ENCODE data around the gene MYRFL.

The MYRFL gene

GRCh38 chr12:69935651-69936100, 110.6 kb downstream of the MYRFL start:
- no peak for DNase-seq

DNA sequence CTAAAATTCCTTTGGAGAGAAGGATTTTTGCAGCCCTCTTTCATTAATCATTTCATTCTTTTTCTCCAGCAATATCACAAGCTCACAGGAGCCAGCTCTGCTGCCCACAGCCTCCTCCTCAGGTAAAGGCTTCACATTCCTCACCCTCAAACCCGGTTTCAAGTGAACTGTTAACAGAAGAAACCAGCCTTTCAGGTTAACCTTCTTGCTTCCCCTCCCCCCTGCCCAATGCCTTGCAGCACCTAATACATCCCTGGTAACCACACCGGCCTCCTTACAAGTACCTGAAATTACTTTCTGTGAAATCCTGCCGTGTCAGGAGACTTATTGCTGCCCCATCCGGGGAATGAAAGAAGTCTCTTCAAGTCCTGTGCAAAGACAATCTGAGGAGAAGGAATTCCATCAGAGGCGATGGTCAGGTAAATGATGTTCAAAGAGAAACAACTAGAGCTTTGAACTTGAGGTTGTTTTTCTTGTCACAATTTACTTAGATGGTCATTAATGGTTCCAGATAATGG, 111.2 kb downstream of the MYRFL start:
- no peak for DNase-seq

GRCh38 chr12:69936766-69937165, 111.7 kb downstream of the MYRFL start:
- DNase-seq = no peak

- no peak for DNase-seq
These were observed 122.1 kb downstream of the MYRFL start for GRCh38 chr12:69947123-69947522.

DNA sequence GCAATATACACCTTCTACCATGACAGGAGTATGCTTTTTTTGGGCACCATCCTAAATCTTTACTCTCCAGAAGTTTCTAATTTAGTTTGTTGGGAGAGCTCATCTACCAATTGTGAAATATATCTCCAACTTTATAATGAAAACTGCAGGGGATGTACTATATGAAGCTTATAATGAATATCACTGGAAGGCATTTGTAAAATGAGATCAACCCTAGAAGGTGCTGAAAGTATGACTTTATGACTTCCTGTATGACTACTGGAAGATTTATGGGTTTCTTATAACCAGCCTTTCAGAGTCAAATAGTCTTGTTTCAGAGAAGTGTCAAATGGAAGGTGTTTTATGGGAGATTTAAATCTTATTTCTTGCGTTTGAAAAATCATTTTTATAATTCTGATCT, 122.9 kb downstream of the MYRFL start:
- no peak for DNase-seq

DNA sequence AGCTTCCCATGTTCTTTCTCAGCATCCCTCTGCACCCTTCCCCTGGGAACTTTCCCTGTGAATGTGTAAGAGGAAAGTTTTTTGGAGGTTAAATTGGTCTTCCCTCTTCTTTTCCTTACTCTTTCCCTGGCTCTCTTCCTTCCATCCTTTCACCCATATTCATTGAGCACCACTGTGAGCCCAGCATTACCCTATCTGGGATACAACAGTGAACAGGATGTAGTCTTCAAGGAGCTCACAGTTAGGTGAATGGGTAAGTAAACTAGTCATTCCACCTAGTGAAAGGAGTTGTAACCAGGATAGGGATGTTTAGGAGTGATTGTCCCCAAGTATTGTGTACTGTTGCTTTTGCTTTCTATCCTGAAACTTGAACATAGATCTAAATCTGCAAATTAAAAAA, 123.8 kb downstream of the MYRFL start:
- no peak for DNase-seq

DNA sequence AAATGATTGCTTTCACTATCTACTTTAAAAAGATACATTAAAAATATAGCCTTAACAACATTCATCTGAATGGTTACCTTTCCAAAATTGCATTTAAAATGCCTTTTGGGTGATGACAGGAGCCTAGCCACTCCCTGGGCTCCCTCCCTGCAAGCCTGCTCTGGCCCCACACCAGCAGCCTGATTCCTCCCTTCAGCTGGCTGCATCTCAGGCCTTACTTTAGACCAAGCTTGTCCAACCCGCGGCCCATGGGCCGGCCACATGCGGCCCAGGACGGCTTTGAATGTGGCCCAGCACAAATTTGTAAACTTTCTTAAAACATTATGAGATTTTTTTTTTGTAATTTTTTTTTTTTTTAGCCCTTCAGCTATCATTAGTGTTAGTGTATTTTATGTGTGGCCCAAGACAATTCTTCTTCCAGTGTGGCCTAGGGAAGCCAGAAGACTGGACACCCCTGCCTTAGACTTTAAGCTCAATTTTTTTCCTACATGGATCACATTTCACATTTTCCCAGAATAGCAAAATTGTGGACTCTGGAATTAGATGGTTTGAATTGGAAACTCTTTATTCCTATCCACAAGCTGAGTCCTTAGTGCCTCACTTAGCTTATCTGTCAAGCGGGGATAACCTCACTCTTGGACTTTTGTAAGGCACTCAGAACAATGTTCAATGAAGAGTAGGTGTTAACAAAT, 124.4 kb downstream of the MYRFL start:
- no peak for DNase-seq

DNA sequence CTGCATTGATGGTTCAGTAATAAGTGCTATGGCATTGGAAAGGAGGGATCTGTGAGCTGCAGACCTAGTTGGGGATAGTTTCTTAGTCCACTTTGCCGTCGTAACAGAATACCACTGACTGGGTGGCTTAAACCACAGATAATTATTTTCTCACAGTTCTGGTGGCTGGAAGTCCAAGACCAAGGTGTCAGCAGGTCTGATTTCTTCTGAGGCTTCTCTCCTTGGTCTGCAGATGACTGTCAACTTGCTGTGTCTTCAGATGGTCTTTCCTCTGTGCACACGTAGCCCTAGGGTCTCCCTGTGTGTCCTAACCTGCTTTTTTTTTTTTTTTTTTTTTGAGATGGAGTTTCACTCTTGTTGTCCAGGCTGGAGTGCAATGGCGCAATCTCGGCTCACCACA, 126.1 kb downstream of the MYRFL start:
- DNase-seq = no peak

DNA sequence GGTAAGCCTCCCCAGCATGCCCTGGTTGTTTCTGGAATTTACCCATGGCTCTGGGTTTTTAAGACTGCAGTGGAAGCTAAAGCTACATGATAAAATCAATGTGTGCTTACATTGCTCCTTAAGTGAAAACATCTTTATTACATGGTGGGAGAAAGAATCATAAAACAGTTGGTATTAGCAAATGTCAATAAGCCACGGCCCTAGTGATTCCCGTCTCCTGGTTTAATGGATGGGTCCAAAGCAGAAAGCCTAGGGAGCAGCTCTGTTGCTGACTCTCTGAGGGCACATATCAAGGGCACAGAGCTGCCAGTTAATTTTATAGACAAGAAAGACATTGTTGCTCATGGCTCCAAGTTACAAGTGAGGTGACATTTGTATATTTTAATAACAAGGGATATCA, 127.9 kb downstream of the MYRFL start:
- DNase-seq = no peak

GRCh38 chr12:69961246-69961645, 136.2 kb downstream of the MYRFL start:
- DNase-seq = no peak

DNA sequence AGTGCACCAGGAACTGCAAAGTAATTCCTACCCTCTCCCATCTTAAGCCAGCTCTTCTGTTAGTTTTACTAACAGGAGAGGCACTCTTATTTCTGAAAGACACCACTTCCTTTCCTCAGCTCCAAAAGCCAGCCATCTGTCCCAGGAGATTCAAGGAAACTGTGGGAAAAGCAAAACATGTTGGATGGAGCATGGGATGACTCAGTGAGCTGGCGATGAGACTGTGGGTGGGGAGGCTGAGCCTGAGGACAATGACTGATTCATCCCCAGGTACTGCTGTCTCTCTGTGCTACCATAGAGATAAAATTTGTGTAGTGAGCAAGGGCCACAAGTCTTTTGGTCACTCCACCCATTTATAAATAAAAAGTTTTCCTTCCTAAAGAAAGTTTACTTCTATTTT, 141.4 kb downstream of the MYRFL start:
- no peak for DNase-seq

- no peak for DNase-seq
These were observed 141.8 kb downstream of the MYRFL start for GRCh38 chr12:69966839-69967238.

DNA sequence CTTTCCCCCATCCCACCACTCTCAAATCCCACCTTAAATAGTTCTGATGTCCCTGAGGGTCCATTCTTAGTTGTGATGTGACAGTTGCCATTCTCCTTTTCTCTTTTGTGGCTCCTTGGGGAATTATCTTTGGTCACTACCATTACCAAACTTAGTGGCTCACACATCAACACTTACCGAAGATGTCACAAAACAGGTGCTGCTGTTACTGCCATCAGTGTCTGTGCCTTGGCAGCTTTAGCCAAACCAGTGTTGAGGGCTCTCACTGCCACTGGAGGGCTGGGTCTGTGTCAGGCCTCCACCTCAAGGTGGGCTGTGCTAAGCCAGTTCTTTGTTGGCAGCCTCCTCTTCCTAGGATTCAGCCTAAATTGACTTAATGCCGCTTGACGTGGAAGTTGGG, 144.0 kb downstream of the MYRFL start:
- no peak for DNase-seq

DNA sequence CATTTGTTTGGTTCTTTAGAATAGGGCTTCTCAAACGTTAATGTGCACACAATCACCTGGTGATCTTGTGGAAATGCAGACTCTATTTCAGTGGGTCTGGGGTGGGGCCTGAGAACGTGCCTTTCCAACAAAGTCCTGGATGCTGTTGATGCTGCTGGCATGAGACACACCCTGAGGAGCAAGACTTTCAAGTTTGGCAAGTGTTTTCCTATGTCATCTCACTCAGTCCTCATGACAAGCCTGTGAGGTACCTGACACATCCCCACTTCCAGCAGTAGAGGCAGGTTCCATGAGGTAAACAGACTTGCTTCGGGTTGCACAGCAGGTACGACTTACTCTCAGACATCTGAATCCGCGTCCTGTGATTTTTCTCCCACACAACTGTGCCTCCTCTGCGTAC, 147.1 kb downstream of the MYRFL start:
- no peak for DNase-seq

- DNase-seq = no peak
These were observed 153.0 kb downstream of the MYRFL start for GRCh38 chr12:69978020-69978419.

- DNase-seq = no peak
These were observed 157.0 kb downstream of the MYRFL start for GRCh38 chr12:69981881-69982475.

DNA sequence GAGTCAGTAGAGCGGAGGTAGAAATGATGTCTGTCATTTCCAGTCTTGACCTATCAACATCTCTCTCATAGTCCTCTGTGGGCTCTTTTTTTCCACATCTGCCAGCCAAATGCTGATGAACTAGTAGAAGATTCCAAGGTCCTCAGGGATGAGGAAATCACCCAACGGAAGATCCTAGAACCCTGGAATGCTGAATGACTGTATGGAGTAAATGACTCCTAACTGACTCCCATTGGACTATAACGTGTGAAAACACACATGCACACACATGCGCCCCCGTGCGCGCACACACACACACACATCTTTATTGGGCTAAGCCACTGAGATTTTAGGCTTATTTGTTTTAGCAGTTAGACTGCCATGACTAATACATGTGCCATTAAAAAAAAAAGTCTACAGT, 159.2 kb downstream of the MYRFL start:
- no peak for DNase-seq

DNA sequence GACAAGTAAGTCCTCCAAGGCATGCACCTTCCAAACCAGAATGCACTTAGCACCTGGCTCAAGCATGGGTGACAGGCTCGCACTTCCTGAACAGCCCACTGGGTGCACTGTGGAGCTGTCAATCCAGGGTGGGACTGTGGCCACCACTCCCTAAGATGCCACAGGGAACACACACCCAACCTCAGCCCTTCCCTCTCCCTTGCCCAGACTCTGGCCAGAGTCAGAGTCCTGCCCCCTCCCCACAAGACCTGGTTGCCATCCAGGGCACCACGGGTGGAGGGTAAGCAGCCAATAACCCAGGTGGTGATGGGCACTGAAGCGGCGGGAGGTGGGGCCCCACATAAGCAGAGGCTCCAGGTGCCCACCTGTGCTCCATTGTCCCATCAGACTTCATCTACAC, 160.6 kb downstream of the MYRFL start:
- DNase-seq = no peak

GRCh38 chr12:69986114-69986513, 161.1 kb downstream of the MYRFL start:
- DNase-seq = no peak

DNA sequence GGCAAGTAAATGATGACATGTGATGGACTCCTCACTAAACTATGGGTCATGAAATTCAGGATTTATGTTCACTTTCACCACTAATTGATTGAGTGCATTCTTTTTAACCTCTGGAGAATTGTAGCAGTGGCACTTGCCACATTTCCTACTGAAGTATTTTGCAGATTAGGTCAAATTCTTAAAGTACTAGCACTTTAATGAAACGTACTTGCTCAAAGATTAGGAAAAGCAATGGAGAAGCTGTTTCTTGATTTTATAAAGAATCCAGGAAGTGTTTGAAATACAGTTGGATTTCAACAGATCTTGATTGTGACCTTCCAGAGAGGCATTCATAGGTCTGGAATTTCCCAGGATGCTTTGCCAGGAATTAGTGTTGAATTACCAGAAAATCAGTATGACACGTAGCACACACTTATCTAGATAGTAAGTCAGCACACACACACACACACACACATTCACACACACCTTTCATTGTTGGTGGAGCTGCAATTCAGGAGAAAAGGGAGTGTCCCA, 162.6 kb downstream of the MYRFL start:
- DNase-seq = no peak

GRCh38 chr12:69988481-69989321, 163.7 kb downstream of the MYRFL start:
- DNase-seq = no peak

GRCh38 chr12:69991690-69992288, 166.8 kb downstream of the MYRFL start:
- no peak for DNase-seq

DNA sequence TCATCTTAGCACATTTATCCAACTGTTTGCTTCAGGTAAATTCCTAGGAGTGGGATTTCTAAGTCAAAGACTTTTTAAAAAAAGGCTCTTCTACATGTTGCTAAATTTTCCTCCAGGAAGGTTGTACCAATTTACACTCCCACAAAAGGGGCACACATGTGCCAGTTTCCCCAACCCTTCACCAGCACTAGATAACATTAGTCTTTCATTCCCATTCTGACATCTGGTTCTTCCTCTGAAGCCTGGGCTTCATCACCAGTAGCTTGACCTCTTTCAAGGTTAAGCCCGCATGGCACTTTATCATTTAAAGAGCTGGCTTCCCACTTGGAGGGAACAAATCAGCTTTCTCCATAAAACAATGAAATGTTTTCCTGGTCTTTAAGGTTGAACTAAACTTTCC, 168.4 kb downstream of the MYRFL start:
- DNase-seq = no peak
